Neural crest cell (in vitro differentiated cells): ENCODE data around the gene TMEM255B. TPM values are rescaled to one million over a fixed set of nuclear protein-coding genes. Genes with fewer than 3 reads are reported as not detected.

ENCODE experiments used
- DNase-seq: peaks from one replicate; pipeline ENCODE4 v3.0.0; 2021; ENCODE audit warnings: low read depth, mixed read lengths, low spot score
- H3K27ac Mint-ChIP-seq: one replicate; pipeline ENCODE4 v1.8.0; 2021; ENCODE audit warnings: mild to moderate bottlenecking, mixed read lengths; ENCODE audit not compliant: unreplicated experiment
- H3K27me3 Mint-ChIP-seq: 2 replicates; pipeline ENCODE4 v1.8.0; 2021; ENCODE audit warnings: low read depth, mild to moderate bottlenecking, mixed read lengths
- H3K36me3 Mint-ChIP-seq: 2 replicates; pipeline ENCODE4 v1.8.0; 2021; ENCODE audit warnings: low read depth, mild to moderate bottlenecking, mixed read lengths
- H3K4me1 Mint-ChIP-seq: 2 replicates; pipeline ENCODE4 v1.8.0; 2021; ENCODE audit warnings: mixed read lengths
- H3K4me3 Mint-ChIP-seq: one replicate; pipeline ENCODE4 v1.8.0; 2021; ENCODE audit warnings: mild to moderate bottlenecking, mixed read lengths
- H3K9me3 Mint-ChIP-seq: 2 replicates; pipeline ENCODE4 v1.8.0; 2021; ENCODE audit warnings: mixed read lengths
- CTCF ChIP-seq: fragments of 200-600 bp; sonication (generic); conservative IDR thresholded peaks from 2 replicates; pipeline ENCODE4 v1.5.0; 2021; ENCODE audit warnings: antibody characterized with exemption, mild to moderate bottlenecking
- total RNA-seq: library from RNA; stranded (reverse); gene quantifications from 2 replicates; pipeline ENCODE4 v1.2.1, GENCODE V29; 2021

Gene TMEM255B
- total RNA-seq, 1 donor from 2014 or later, result 2.4 TPM

- peaks cover 46% of the 10 kb centered on the region for H3K27me3 Mint-ChIP-seq
- peaks cover 4% of the 10 kb centered on the region for H3K9me3 Mint-ChIP-seq
- no peak for DNase-seq
- no peak overlapping the region for H3K4me3 Mint-ChIP-seq
- H3K4me1 Mint-ChIP-seq, result no peaks in the 10 kb centered on the region
- no peak for TF ChIP-seq CTCF
- peaks cover 2% of the 10 kb centered on the region for H3K36me3 Mint-ChIP-seq
- no peak overlapping the region for H3K27ac Mint-ChIP-seq
These were observed 24.3 kb downstream of the TMEM255B start for GRCh38 chr13:113783200-113783881.

GRCh38 chr13:113783966-113784644, 25.1 kb downstream of the TMEM255B start:
- Mint-ChIP-seq H3K4me3 (no peak overlapping the region), H3K27me3 (peaks cover 40% of the 10 kb centered on the region), H3K27ac (no peak overlapping the region), H3K36me3 (peaks cover 2% of the 10 kb centered on the region), H3K9me3 (peaks cover 4% of the 10 kb centered on the region), H3K4me1 (no peaks in the 10 kb centered on the region)
- no peak for DNase-seq
- no peak for TF ChIP-seq CTCF

DNA sequence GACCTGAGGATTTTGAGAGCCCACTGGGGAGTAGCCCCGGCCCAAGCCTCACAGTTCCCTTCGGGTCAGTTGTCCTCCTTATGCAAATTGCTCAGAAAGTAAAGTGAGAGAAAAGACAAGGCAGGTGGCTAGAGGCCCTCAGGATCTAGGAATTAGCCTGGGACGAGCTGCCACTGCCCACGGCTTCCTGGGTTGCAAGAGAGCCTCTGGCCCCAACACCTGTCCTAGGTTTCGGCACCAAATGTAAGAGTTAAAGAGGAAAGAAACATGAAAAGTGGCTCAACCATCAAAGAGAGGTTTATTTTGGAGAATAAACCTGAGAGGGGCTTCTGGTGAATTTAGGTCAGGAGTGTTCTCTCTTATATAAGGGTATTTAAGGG, 25.6 kb downstream of the TMEM255B start:
- Mint-ChIP-seq H3K4me1 (no peaks in the 10 kb centered on the region), H3K27me3 (peaks cover 35% of the 10 kb centered on the region), H3K36me3 (peaks cover 2% of the 10 kb centered on the region), H3K27ac (no peak overlapping the region), H3K4me3 (no peak overlapping the region), H3K9me3 (peaks cover 4% of the 10 kb centered on the region)
- DNase-seq, result no peak
- no peak for TF ChIP-seq CTCF

DNA sequence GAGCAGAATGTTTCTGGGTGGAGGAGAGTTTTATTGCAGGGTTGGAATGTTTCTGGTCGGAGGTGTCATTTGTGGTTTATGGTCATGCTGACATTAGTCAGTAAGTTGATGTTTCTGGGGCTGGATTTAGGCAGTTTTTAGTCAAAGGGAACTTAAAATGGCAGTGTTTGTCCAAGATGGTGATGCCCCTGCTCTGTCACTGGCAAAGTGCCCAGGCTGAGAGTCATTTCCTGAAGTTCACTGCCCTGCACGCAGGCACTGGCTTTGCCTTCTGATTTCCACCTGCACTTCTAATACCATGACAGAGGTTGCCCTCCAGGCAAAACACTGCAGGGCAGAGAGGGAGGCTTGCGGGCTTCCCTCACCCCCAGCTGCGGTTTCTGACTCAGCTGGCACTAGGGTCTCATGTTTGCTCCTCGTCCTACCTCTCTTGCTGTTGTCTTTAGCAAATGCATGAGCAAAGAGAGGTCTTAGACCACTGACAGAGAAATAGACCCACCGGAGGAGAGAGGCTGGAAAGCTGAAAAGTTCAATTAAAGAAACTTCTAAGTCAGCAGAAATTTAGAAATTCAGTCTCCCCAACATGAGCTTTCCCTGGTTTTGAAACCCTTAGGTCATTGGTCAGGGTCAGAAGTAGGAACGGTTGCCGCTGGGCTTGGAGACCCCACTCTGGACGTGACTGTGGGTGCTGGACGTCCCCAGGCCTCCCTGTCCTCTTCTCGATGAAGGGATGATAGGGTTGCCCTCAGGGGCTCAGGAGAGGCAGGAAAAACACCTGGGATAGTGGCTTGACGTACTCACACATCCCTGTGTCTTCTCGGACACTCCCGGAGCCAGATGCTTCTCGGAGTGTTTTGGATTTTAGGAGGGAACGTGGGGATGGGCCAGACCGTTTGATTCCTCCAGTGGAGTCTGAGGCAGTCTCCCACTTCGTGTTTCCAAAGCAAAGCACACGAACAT, 26.3 kb downstream of the TMEM255B start:
- Mint-ChIP-seq H3K27ac (no peak overlapping the region), H3K27me3 (peaks cover 28% of the 10 kb centered on the region), H3K4me3 (no peak overlapping the region), H3K4me1 (no peaks in the 10 kb centered on the region), H3K36me3 (peaks cover 2% of the 10 kb centered on the region), H3K9me3 (peaks cover 4% of the 10 kb centered on the region)
- no peak for TF ChIP-seq CTCF
- DNase-seq, result no peak

DNA sequence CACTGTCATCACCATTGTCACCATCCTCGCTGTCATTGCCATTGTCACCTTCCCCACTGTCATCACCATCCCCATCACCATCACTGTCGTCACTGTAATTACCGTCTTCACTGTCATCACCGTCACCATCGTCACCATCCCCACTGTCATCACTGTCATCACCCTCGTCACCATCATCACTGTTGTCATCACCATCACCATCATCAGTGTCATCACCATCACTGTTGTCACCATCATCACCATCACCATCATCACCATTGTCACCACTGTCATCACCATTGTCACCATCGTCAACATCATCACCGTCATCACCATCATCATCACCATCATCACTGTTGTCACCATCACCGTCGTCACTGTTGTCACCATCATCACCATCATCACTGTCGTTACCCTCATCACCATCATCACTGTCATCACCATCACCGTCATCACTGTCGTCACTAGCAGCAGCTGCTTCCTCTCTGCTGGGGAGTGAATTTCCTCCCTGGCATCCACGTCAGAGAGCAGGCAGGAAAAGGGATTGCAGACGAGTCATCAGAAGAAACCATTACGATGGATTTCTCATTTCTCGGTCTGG, 27.3 kb downstream of the TMEM255B start:
- no peak for TF ChIP-seq CTCF
- H3K36me3 Mint-ChIP-seq, result peaks cover 2% of the 10 kb centered on the region
- peaks cover 4% of the 10 kb centered on the region for H3K9me3 Mint-ChIP-seq

More for the DNA sequence above, 27.3 kb downstream of the TMEM255B start:
- Mint-ChIP-seq H3K27me3 (peaks cover 23% of the 10 kb centered on the region), H3K4me3 (no peak overlapping the region), H3K27ac (no peak overlapping the region), H3K4me1 (no peaks in the 10 kb centered on the region)
- DNase-seq, result no peak
